CD4-positive, alpha-beta T cell treated with Interleukin-1 beta for 1 hour (primary cell): ENCODE data around the gene KCNQ1.

Experiments used
- DNase-seq, 2 donors: peaks; one replicate each; pipeline ENCODE4 v3.0.0-alpha.2; 2020 to 2022

Gene KCNQ1

DNA sequence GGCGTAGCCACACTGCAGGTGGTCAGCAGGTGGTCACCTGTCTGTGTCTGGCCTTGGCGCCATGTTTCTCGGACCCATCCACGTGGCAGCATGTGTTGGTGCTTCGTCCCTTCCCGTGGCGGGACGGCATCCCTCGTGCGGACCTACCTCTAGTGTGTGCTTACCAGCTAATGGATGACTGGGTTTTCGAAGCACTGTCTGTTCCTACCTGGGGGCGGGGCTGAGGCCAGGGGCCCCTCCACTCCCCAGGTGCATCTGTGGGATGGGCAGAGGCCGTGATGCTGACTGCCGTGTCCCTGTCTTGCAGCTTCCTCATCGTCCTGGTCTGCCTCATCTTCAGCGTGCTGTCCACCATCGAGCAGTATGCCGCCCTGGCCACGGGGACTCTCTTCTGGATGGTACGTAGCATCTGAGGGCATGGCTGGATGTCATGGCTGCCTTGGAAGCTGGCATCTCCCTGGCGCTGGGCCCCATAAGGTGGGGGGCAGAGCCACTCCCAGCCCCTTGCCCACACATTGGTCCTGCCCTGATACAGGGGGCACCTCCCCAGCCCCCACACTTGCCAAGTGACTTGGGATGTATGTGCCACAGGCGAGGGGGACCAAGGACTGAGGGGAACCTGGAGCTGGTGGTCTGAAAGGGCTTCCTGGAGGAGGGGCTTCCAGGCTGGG is 82.9 kb downstream of the KCNQ1 start:
- DNase-seq: no peak

DNA sequence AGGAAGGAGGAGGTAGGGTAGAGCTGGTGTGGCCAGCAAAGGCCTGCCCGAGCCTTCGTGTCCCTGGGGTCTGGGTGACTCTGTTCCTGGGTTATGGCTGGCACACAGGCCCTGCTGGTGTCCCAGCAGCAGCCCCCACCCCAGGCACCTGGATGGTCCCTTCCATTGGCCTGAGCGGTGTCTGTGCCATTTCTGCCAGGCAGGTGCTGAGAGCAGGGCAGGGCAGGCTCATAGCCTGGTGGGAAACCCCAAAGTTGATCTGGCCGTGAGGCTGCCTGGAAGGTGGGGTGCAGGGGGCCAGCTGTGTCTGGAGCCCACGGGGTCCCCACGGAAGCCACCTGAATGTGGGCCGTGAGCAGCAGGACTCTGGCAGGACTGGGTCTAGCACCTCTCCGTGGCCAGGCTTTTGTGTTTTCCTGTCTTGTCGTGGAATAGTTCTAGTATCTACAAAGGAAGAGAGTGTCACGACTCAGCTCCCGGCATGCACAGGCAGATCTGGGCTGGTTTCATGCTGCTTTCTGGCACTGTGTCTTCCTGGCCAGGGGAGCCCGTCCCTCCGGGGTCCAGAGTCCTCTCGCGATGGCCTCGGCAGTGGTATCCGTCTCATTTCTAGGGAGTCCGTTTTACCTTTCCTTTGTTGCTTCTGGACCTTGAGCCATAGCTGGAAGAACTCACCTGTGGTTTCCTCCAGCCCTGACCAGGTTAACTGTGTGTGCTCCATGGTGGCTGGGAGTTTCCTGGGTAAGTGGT is 83.7 kb downstream of the KCNQ1 start:
- no peak for DNase-seq

DNA sequence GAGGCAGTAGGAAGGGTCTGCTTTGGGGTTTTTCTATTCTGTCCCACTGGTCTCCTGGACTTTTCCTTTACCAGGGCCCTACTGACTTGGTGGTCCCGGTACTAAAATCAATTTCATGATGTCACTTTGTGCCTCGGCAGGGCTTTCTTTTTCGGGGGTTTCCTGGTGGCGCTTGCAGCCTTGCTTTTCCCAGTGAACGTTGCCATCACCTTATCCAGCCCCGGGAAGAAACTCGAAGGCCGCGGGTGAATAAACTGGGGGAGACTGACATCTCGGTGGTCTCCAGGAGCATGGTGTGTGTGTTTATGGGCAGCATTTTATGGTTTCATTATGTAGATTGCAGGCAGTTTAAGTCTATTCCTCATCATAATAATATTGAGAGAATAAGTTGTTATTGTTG is 84.4 kb downstream of the KCNQ1 start:
- DNase-seq: no peak

DNA sequence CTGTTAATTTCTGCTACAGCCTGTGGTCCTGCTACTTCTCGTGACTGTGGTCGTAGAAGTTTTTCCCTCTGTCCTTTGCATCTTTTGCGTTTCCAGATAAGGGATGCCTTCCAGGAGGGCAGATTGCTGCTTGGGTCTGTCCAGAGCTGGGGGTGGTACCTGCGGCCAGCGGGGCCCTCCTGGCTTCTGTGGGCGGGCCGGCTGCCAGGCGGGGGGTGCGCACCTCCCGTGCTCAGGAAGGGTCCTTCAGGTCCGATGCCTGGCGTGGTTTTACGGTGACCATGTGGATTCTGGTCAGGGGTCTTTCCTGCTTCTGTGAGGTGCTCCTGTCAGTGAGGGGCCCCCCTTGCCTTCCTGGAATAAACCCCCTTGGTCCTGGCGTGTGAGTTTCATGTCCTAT is 84.8 kb downstream of the KCNQ1 start:
- no peak for DNase-seq

DNA sequence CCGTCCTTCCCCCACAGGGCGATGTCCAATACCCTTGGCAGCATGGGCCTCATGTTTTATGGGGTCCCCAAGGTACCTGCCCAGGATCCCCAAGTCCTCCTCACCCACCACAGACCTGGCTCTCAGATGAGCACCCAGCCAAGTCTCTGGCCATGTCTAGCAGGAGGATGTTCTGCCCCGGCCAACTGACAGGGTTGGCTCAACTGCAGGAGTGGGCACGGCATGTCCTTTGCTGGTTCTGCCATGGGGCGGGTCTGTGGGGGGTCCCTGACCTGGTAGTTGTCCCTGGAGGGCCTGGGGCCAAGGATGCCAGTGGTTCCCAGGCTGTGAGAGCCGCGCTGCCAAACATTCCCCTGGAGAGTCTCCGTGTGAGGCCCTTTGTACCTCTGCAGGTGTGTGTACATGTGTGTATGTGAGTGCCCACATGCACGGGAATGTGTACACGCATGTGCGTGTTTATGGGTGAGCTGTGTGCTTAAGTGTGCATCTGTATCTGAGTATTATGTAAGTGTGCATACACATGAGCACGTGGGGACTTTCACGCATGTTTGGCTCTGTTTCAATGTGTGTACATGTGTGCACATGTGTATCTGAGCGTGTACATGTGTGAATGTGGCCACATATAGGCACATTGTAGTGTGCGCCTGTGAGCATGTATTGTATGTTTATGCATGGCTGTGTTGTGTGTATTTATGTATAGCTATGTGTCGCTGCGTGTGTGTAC is 85.5 kb downstream of the KCNQ1 start:
- DNase-seq: no peak

DNA sequence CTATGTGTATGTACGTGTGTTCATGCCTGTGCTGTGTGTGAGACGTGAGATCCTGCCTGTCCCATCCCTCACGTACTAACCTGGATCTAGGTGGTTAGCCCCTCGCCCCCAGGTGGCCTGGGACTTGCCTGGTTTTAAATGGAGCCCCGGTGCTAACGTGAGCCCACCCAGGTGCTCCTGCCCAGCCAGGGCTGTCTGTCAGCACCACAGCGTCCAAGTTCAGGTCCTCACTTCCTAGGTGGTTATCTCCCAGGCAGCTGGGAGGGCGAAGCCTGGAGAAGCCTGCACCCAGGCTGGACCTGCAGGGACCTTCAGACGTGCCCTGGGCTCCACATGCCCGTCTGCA is 86.0 kb downstream of the KCNQ1 start:
- no peak for DNase-seq

DNA sequence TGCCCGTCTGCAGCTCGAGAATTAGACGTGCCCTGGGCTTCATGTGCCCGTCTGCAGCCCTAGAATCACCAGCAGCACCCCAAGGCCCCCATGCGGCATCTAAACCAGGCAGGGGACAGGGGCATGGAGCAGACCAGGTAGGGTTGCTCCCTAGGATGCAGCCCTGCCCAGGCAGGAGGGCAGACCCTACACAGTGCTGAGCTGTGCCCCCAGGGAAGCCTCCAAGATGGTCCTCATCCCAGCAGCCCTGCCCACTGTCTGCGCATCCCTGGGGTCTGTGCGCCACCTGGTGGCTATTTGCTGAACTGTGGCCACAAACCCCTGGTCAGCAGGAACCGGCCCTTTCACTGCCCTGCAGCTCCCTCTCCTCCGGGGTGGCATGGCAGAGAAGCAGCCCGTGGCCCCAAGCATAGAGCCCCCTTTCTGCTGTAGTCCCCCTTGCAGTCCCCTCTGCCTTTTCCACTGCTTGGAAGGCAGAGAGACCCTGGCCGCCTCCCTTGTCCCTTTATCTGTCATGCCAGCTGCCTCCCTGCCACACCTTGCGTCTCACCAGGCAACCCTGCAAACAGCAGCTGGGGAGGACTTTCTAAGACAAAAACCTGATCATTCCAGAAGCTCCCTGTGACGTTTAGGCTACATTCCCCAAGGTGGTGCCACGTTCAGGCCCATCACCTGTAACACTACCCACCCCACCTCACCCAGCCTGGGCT is 86.6 kb downstream of the KCNQ1 start:
- DNase-seq: peak; percentile 53 to 63

DNA sequence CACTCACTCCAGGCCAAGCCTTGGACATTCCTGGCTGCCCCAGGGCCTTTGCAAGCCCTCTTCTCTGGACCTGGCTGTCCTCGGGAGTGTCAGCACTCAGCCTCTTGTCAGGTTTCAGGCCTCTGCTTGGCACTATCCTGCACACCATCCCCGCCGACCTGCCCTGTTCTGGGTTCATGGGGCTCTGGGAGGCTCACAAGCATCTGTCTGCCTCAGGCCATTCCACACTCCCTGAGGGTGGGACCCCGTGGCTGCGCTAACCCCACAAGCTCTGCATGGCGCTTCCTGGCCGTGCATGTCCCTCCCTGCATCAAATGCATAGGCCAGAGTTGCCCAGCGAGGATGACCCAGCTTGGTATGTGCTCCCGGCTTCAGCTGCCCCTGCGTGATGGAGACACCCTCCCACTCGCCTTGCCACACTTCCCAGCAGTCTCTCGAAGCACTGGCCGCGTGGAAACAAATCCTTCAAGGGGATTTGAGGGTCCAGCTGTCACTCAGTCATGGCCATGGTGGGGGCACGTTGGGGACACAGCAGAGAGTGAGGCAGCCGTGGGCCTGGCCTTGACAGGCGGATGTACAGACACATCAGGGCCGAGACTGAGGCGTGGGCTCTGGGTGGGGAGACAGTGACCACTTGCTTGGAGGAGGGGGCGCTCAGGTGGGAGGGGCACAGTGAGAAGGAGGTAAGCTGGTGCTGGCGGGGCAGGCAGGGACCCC is 87.3 kb downstream of the KCNQ1 start:
- DNase-seq: no peak

DNA sequence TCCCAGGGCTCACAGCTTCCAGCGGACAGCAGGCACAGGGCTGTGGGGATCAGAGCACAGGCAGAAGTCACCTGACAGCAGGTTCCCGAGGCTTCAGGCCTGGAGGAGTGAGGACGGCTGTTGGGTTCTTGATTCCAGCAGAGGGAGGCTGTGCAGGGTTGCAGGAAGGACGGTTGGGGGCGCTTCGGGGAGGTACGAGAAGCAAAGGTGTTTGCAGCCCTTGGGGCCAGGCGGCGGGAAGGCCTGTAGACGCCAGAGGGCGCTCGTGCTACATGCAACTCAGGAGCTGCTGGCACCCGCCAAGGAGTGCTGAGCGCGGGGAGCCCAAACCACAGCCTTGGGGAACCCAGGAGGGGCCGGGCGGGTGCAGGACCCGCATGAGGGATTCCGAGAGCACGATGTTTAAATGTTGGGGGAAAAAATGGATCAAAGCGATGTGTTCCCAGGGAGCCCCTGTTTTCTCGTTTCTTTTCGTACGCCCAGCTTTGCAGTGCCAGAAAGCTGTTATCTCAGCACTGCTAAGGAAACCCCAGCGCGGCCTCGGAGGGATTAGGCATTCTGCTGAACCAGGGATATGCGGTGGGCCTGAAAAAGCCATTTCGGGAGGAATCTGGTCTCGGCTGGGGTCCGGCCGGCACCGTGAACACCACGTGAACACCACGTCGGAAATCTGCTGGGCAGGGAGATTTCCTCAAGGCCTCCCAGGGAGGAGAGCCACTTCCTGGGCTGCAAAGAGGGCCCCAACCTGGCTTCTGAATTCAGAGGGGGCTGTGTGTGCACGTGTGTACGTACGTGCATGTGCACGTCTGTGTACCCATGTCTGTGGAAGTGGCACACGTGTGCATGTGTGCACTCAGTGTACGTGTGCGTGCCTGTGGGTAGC is 88.1 kb downstream of the KCNQ1 start:
- DNase-seq: peak; percentile 89 to 90

DNA sequence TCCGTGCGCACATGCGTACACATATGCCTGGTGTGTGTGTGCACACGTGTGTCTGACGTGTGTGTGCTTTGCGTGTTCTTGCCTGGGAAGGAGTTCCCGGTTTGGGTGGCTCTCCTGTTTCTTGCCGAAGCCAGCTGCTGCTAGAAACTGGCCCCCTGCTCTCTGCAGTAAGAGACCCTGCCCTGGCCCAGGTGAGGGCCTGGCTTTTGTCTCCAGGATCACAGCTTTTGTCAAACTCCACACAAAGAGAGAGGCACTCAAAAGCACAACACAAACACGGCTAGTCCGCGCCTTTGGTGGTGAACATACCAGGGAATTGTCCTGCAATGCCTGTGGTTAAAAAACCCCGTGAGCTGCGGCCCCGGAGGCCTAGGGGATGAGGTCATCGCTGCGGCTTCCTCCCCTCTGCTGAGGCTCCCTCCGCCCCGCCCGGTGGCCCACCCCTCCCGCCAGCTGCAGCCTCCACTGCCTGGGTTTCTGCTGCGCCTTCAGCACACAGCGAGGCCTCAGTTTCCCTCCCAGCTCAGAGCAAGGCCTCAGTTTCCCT is 88.9 kb downstream of the KCNQ1 start:
- DNase-seq: peak; percentile 21 to 64

DNA sequence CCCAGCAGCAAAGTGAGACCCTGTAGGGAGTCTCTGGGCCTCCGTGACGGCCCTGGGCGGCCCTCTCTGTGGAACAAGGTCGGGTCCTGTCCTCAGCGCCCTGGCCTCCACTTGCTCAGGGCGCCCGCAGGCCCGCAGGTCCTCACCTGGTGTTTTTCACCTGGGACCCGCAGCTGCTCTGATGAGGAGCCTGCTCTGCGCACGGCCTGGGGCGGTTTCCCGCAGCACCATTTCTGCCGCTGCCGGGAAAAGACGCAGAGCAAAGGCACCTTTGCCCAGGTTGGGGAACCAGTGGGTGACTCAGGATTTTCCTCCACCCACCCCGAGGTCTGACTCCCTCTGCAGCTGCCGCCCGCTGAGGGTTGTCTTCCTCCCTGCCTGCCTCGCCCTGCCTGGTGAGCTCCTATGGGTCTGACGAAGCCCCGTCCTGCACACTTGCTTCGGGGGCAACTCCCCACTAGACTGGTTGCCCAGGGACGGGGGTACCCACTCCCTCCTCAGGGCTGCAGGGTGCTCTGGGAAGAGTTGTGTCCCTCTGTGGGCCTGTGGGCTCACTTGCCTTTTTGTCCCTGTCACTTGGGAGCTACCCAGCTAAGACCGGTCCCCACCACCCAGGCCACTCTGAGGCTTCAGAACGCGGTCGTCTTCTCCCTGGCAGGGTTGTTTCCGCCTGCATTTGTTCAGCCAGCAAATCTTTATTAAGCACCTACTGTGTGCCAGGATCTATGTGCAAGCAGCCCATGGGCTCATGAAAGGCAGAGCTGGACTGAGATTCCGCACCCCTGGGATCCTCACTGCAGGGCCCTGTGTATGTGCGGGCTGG is 89.5 kb downstream of the KCNQ1 start:
- no peak for DNase-seq

DNA sequence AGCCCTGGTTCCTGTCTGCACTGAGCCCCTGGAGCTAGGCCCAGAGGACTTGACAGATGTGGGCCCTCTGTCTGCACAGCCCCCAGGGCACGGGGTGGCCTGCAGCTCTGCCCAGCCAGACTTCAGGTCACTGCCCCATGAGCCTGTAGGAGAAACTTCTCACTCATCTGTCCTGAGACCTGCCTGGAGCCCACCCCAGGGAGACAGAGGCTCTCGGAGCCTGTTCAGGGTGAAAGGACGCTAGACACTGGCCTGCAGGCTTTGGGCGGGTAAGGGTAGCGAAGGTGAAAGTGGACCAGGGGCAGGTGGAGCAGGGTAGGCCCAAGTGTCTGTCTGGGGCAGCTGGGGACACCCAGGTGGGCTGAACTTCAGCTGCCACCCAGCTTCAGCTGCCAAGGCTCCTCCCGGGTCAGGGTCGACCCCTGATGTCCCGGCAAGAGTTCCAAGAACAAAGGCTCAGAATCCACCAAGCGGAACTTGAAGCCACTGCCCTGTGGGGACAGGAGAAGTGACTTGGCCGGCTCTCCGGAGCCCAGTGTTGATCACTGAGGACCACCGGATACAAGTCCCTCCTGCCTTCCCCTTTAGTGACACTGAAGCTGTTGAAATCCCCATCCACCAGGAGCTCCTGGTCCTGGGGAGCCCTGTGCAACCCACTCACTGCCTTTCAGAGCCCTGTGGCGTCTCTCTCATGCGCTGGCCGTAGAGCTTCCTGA is 90.3 kb downstream of the KCNQ1 start:
- no peak for DNase-seq

DNA sequence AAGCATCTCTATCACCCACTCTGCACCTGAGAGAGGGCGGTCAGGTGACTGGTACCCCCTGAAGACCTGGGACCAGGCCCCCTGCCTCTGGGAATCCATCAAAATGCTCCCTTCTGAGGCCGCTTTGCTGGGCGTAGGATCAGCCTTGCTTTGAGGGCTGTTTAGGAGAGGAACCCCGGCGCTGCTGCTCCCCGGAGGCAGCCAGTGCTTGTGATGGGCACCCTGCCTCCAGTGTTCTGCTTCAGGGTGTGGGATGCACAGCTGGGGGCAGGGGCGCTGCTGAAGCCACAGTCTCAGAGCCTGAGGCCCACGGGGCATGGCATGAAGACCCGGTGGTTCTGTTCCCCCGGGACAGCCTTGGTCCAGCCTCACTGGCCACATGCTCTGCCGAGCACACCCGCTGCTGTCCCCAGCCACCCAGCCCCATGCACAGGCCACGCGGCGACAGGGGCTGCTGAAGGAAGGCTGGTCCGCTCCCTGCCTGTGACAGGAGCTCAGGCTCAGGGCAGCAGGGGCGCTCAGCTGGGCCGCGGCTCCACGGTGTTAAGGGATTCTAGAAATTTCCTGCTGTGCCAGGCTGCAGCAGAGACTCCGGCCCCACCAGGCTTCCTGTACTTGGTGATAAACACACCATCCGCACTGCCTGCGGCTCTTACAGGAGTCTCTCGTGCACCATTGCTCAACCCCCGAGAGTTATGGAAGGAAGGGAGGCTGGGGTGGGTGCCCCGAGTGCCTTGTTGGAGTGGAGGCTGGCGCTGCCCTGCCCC is 91.0 kb downstream of the KCNQ1 start:
- no peak for DNase-seq

DNA sequence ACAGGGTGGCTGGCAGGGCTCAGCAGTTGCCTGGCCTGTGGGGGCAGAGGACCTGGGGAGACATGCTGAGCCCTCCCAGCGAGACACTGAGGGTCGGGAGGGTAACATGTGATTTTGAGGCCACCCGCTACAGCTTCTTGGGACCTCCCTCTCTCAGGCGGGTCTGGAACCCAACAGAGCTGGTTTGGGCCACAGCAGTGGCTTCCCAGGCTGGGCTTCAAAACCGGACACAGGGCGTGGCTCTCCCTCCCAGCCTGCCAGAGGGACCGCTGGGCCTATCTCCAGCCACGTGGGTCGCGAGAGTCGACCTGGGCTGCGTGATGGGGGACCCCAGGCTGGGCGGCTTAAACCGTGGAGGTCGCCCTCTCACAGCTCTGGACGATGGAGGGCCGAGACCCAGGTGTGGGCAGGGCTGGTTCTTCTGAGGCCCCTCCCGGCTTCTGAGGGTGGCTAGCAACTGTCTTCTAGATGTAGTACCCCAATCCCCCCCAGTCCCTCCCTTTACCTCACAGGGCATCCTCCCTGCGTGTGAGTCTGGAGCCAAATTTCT is 91.7 kb downstream of the KCNQ1 start:
- DNase-seq: no peak

DNA sequence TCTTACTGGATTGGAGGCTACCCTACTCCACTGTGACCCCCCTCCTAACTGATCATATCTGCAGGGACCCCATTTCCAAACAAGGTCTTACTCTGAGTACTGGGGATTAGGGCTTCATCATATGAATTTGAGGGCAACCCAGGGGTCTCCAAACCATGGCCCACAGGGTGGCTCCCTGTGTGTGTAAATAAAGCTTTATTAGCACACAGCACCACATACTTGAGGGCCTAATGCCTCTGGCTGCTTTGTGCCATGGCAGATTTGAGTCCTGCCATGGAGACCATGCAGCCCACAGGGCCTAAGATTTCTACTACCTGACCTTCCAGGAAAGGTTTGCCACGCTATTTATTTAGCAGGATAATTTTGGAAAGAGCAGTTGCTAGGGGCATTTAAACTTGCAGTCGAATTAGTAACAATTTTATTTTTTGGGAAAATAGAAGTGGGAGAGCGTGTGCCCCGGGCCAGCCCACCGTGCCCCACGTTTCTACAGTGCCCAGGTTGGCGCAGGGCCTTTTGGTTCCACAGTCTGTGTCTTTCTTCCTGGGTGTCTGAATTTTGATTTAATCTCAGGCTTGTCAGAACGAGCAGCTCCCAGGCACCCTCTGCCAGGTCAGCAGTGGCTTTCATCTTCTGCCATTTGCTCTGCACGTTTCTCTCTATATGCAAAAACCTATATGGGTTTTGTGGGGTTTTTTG is 92.3 kb downstream of the KCNQ1 start:
- no peak for DNase-seq

DNA sequence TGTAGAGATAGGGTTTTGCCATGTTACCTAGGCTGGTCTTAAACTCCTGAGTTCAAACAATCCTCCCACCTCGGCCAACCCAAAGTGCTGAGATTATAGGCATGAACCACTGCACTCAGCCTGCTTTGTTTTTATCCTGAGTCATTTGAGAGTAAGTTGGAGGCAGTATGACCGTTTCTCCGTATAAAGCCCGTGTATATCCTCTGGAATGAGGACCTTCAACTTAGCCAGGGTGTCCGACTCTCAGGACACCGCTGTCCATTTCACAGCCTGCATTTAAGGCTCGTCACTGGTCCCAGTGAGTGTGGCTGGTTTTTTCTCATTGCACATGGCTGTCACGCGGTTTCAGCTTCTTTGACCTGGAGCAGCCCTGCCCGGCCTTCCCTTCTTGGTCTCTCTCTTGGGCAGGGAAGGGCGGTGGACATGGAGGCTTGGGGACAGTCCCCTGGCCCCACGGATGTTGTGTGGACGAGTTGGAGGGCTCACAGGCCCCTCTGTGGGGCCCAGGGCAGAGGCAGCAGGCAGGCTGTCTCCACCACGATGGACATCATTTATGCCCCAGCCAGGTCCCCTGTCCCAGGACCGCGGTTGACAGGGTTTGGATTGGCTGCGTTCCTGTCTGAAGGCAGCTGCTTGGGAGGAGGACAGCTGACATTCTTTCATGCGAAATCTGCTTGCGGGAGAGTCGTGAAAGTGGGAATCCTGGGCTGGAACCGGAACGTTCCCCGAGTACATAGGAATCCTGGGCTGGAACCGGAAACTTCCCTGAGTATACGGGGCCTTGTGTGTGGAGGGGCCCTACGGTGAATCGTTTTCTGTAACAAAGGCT is 93.3 kb downstream of the KCNQ1 start:
- no peak for DNase-seq

DNA sequence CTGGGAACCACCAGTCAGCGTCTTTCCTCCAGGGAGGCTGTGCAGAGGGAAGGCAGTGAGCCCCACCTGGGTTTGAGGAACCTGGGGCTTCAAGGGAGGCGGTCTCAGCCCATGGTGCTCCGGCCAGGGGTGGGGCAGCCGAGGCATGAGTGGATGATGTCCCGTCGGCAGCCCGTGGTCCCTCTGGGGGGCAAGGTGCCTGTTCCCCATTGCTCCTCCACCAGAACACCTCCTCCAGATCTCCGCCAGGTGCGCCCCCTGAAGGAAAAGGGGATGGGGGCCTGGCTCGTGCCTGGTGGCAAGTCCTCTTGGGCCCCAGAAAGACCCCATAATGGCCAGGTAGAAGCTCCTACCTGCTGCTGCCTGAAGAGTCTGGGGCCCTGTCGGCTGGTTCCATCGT is 94.1 kb downstream of the KCNQ1 start:
- DNase-seq: no peak
